NCI-H1417 (cell line): Measurements from ENCODE around the gene CHSY3.
A peak's percentile ranks its signal among the peaks of the same experiment; 100 is the strongest.

Experiments used
- DNase-seq, 3 experiments: peaks; one replicate each; lab custom pipeline; 2025; lab: John Stamatoyannopoulos, UW

CHSY3 gene

DNA sequence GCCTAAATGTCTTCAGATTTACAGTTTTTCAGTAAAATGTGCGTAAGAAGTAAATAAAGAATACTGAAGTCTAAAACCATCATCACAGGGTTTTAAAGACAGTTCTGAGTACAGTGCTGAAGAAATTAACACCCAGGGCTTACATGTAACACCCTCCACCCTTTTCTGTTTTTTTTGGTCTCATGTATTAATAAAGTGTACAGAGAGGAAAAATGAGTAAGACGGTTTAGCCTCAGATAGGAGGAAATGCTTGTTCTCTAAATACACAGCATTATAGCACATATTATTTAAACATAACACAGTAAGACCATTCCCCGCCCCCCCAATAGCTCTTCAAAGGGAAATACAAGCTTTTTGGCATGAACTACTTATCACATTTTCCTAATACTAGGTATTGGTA is 119.3 kb downstream of the CHSY3 start:
- no peak for DNase-seq

DNA sequence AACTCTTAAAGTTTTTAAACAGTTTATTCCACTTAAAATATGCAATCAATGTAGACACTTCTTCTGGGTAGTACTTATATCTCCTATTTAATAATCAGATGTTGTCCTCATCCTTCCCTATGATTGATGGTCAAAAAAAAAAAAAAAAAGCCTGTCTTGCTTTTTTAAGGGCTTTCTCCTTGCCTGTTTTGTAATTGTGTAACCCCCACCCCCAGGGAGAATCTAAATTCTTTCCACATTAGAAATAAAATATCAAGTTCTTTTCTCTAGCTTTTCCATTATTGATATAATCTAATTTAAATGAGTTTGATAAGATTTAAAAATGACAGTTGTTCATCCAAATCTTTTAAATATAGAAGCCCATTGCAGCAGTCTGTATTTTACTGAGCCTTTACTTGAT is 119.7 kb downstream of the CHSY3 start:
- no peak for DNase-seq

DNA sequence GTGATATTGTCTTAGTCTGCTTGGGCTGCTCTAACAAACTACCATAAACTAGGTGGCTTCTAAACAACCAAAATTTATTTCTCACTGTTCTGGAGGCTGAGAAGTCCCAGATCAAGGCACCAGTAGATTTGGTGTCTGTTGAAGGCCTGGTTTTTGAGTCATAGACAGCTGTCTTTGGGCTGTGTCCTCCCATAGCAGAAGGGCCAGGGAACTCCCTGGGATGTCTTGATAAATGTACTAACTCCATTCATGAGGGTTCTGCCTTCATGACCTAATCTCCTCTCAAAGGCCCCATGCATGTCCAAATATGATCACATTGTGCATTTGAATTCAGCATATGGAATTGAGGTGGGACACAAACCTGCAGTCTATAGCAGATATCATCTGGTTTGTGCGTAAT is 121.2 kb downstream of the CHSY3 start:
- DNase-seq = no peak

DNA sequence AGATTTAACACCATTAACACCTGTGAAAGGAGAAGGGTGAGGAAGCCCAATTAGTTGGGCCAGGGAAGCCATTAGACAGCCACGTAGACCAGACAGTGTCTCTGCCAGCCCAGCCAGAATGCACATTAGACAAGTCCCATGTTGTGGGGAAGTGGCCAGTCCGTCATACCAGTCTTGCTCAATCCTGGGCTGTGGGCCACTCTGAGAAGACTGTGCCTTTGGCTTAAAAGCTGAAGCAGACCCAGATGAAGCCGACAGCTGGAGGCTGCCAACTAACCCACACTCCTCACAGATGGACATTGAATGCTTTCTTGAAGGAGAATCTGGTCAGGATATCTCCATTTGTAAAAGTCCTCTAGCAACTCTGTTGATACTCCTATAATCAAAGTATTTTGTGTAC is 128.5 kb downstream of the CHSY3 start:
- no peak for DNase-seq

- DNase-seq = no peak
Measured at GRCh38 chr5:130034566-130035210, 130.4 kb downstream of the CHSY3 start.

DNA sequence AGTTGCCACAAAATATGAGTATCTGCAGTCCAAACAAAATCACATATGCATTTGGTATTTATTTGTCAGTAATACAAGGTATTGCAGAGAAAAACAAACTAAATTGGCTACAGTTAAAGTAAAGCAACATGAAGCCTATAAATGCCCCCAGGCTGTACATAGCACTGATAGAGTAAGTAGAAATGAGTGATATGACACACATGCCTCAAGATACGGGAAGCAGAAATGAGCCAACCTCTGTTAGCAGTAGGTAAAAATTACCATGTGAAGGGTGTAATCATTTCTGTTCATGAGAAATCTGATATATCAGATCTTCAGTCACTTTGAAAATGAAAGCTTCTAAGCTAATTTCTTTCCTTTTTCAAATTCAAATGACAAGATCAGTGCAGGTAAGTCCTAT is 131.1 kb downstream of the CHSY3 start:
- DNase-seq = no peak

DNA sequence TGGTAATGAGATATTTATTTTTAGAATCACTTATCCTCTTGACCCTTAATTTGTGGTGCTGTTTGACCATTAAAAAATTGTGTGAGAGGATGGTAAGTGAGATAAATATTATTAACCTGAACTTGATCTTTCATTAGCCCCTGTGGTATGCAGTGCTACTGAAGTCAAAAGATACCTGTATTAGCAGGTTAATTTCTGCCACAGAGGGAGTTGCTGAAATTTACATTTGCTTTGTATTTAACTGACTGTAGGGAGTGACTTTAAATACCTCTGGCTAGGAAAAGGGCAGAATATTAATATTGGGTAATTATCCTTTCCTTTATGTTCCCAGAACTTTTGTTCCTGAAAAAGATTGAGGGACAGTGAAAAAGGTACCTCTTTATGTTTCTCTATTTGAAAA is 133.6 kb downstream of the CHSY3 start:
- no peak for DNase-seq

DNA sequence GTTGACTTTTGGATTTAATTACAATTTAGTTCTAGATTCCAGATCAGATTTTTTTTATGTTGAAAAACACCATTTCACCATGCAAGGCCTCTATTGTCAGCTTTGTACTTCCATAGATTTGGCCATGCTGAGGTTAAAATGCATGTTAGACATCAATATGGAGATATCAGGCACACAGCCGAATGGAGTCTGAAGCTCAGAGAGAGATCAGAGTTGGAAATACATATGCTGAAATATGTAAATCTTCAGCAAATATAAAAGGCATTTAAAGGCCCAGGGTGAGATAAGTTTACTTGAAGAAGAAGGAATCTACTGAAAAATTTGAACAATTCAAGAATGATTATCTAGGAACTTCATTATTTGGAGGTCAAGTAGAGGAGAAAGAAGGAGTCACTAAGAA is 139.6 kb downstream of the CHSY3 start:
- no peak for DNase-seq

- no peak for DNase-seq
Measured at GRCh38 chr5:130045334-130045733, 141.1 kb downstream of the CHSY3 start.

- DNase-seq = no peak
Measured at GRCh38 chr5:130050585-130050984, 146.3 kb downstream of the CHSY3 start.

- peak in 1 of 3 experiments; percentile 33 for DNase-seq
Measured at GRCh38 chr5:130052752-130053151, 148.5 kb downstream of the CHSY3 start.

DNA sequence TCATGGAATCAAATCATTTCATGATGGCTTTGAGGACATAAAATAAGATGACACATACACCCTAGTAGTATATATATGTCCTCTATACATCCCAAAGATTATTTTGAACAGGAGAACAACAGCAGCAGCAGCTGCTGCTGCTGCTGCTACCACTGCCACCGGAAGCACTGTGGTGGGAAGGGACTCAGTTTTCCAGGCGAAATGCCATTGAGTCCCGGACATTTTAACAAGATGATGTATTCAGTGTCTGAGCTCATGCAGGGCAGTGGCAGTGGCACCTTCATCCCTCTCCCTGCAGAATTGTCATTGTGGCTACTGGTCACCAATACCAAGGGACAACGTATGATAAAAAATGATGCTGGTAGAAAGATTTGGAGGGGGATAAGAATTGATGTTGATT is 151.3 kb downstream of the CHSY3 start:
- no peak for DNase-seq

GRCh38 chr5:130061746-130062145 is 157.5 kb downstream of the CHSY3 start:
- no peak for DNase-seq

GRCh38 chr5:130063603-130064002 is 159.3 kb downstream of the CHSY3 start:
- DNase-seq = no peak

DNA sequence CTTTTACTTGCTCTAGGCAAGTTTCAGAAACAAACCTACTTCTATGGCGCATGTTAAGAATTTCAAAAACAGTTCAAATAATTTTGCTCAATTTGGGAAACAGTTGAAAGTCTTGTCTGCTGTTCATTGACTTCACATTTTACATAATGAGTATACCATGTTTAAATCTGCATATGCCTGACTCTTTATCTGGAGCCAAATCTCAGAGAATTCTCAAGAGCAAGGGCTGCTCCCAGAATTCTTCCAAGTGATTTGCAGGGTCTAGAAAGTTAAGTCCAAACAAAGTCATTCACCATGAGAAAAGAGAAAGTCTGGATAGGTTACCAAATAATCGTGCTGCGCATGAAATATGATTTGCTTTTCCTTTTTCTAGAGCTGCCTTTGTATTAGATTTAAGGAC is 160.2 kb downstream of the CHSY3 start:
- no peak for DNase-seq

DNA sequence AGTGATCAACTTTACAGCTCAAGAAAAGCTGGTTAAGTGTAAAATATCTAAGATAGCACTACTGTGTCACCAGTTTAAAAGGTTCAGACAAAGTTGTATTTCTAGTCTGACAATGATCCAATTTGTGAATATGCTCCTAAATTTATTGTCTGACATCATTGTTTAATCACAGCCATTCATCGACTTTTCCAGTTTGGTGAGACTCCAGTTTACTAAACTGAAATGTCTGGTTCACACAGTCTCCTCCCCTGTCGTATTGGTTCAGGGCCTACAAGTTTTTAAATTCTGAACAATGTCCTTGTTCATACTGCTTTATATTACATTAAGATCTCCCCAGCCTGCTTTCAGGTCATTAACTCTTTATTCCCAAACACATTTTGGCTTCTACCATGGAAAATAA is 161.4 kb downstream of the CHSY3 start:
- no peak for DNase-seq

DNA sequence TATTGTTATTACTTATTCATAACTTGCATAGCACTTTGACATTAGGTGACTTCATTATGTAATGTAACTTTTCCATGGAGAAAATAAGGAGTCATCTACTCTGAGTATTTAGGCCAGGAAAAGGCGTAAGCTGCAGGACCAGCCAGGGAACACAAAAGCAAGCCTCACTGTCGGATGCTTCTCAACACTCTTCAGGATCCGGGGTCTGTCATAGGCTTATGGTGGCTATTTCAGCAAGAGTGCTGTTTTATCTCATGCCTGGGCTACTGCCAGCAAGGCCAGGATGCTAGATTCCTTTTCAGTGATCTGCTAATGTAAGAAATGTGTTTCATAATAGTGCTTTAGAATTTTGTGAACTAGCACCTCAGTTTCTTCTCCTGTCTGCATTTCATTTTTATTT is 162.4 kb downstream of the CHSY3 start:
- no peak for DNase-seq

GRCh38 chr5:130067364-130067763 is 163.1 kb downstream of the CHSY3 start:
- no peak for DNase-seq

DNA sequence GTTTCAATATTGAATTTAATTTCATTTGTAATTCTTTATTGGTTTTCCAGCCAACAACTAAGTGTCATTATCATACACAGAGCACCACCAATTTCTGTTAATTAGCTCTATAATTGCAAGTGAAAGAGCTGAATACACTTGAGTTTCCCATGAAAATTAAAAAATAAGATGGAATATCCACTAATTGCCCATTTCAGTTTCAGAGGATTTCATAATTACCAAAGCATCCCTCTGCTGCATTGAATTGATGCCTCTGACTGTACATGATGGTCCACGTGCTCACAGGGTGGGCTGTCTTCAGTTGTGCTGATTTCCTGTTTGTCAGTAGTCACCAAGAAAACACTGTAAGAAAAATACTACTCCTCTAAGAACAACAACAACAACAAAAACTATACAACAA is 163.8 kb downstream of the CHSY3 start:
- DNase-seq = peak in 1 of 3 experiments; percentile 1

DNA sequence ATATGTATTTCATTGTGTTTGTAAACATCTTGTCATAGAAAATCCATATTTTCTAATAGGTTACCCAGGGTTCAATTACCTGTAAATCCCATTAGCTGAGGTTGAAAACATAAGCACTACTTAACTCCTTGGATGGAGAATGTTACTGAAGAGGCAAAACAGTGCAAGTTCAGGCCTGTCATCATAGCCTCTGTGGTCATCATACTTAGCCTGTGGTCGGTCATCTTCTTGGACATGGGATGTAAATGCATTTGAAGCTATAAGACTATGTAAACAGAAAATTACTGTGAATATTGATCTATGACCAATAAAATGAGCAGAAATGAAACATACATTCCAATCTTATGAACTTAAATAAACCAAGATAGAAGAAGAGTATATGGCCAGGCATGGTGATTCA is 164.7 kb downstream of the CHSY3 start:
- peak in 1 of 3 experiments; percentile 3 for DNase-seq

- no peak for DNase-seq
Measured at GRCh38 chr5:130074820-130075219, 170.6 kb downstream of the CHSY3 start.

GRCh38 chr5:130077007-130077406 is 172.7 kb downstream of the CHSY3 start:
- DNase-seq = no peak

GRCh38 chr5:130078661-130079060 is 174.4 kb downstream of the CHSY3 start:
- DNase-seq = no peak

- DNase-seq = peak in 1 of 3 experiments; percentile 19
Measured at GRCh38 chr5:130090569-130091270, 186.5 kb downstream of the CHSY3 start.
